Neural cell (in vitro differentiated cells): ENCODE measurements around the gene TBX15. TPM values are rescaled to one million over a fixed set of nuclear protein-coding genes. Genes with fewer than 3 reads are reported as not detected.

ENCODE experiments used
- H2AFZ ChIP-seq: fragments of 200-600, 300-800 bp; sonication (generic), shearing (Covaris generic); 2 replicates; pipeline ENCODE4 v1.6.0; 2014; ENCODE audit warnings: low read depth, mild to moderate bottlenecking, antibody characterized with exemption, low read length, moderate library complexity
- H3F3A ChIP-seq: fragments of 200-600 bp; shearing (Covaris generic); 2 replicates; pipeline ENCODE4 v1.6.1; 2016; ENCODE audit warnings: mild to moderate bottlenecking, moderate library complexity, mixed read lengths, antibody characterized with exemption, low read length; ENCODE audit not compliant: insufficient read depth, poor library complexity, severe bottlenecking
- H3K27ac ChIP-seq: fragments of 200-600, 300-800 bp; sonication (generic), shearing (Covaris generic); 2 replicates; pipeline ENCODE4 v1.5.1; 2014; ENCODE audit warnings: mild to moderate bottlenecking, low read length, moderate library complexity
- H3K27me3 ChIP-seq: fragments of 300-800, 200-600 bp; sonication (generic), shearing (Covaris generic); 2 replicates; pipeline ENCODE4 v1.6.0; 2014; ENCODE audit warnings: mild to moderate bottlenecking, low read depth, low read length, moderate library complexity; ENCODE audit not compliant: insufficient read depth
- H3K36me3 ChIP-seq: fragments of 300-800, 200-600 bp; sonication (generic), shearing (Covaris generic); 2 replicates; pipeline ENCODE4 v1.5.1; 2014; ENCODE audit warnings: mild to moderate bottlenecking, antibody characterized with exemption, low read length, moderate library complexity; ENCODE audit not compliant: insufficient read depth
- H3K4me2 ChIP-seq: fragments of 300-800, 200-600 bp; sonication (generic), shearing (Covaris generic); 2 replicates; pipeline ENCODE4 v1.6.0; 2014; ENCODE audit warnings: mild to moderate bottlenecking, low read length
- H3K4me3 ChIP-seq: fragments of 300-800, 200-600 bp; sonication (generic), shearing (Covaris generic); 2 replicates; pipeline ENCODE4 v1.5.1; 2014; ENCODE audit warnings: mild to moderate bottlenecking, low read length, moderate library complexity
- H3K79me2 ChIP-seq: fragments of 200-600 bp; shearing (Covaris generic); replicated peaks from 2 replicates; pipeline ENCODE4 v1.6.0; 2014; ENCODE audit warnings: mild to moderate bottlenecking, low read length, moderate library complexity; ENCODE audit not compliant: insufficient read depth
- H3K9ac ChIP-seq: fragments of 300-800, 200-600 bp; sonication (generic), shearing (Covaris generic); 2 replicates; pipeline ENCODE4 v1.6.1; 2016; ENCODE audit warnings: mild to moderate bottlenecking, low read length, mixed read lengths
- H3K9me2 ChIP-seq: fragments of 200-600 bp; shearing (Covaris generic); 2 replicates; pipeline ENCODE4 v1.6.1; 2016; ENCODE audit warnings: mild to moderate bottlenecking, low read length, mixed read lengths; ENCODE audit not compliant: insufficient read depth
- H3K9me3 ChIP-seq: fragments of 200-600, 300-800 bp; sonication (generic), shearing (Covaris generic); 2 replicates; pipeline ENCODE4 v1.6.1; 2016; ENCODE audit warnings: mild to moderate bottlenecking, mixed run types, low read length, moderate library complexity, mixed read lengths
- H4K20me1 ChIP-seq: fragments of 200-600 bp; shearing (Covaris generic); 2 replicates; pipeline ENCODE4 v1.6.1; 2016; ENCODE audit warnings: mild to moderate bottlenecking, mixed run types; ENCODE audit not compliant: insufficient read depth
- EP300 ChIP-seq: fragments of 450-650 bp; conservative IDR thresholded peaks from 2 replicates; pipeline ENCODE4 v1.6.1; 2014; ENCODE audit warnings: antibody characterized with exemption, mild to moderate bottlenecking, moderate library complexity; ENCODE audit not compliant: poor library complexity, severe bottlenecking
- EZH2 ChIP-seq: fragments of 200-600, 300-800 bp; shearing (Covaris generic), sonication (generic); IDR thresholded peaks from 2 replicates; pipeline ENCODE4 v1.6.1; 2014; ENCODE audit warnings: antibody characterized with exemption, low read length, borderline replicate concordance, mild to moderate bottlenecking; ENCODE audit not compliant: insufficient read depth, poor library complexity, severe bottlenecking
- MXI1 ChIP-seq: fragments of 450-650 bp; conservative IDR thresholded peaks from 2 replicates; pipeline ENCODE4 v1.6.1; 2014; ENCODE audit warnings: antibody characterized with exemption, mild to moderate bottlenecking; ENCODE audit not compliant: poor library complexity, severe bottlenecking
- POLR2AphosphoS5 ChIP-seq: IDR thresholded peaks from 2 replicates; pipeline ENCODE4 v1.6.1; 2012
- RAD21 ChIP-seq: fragments of 450-650 bp; conservative IDR thresholded peaks from 2 replicates; pipeline ENCODE4 v1.6.1; 2014; ENCODE audit warnings: antibody characterized with exemption, mild to moderate bottlenecking, moderate library complexity
- REST ChIP-seq: IDR thresholded peaks from 2 replicates; pipeline ENCODE4 v1.6.1; 2012; ENCODE audit warnings: borderline replicate concordance
- SMC3 ChIP-seq: fragments of 450-650 bp; conservative IDR thresholded peaks from 2 replicates; pipeline ENCODE4 v1.6.1; 2014; ENCODE audit warnings: antibody characterized with exemption, mild to moderate bottlenecking, moderate library complexity; ENCODE audit not compliant: poor library complexity
- TAF1 ChIP-seq: IDR thresholded peaks from 2 replicates; pipeline ENCODE4 v1.6.1; 2012; ENCODE audit warnings: low read depth
- polyA plus RNA-seq: library from polyadenylated mRNA; depleted of rRNA; stranded (reverse); fragments of >200 nt; gene quantifications from 2 replicates; pipeline ENCODE4 v1.2.3, GENCODE V29; 2014

TBX15 gene
- polyA plus RNA-seq, 1 donor from 2014 or later, result 0.10 TPM

- Histone ChIP-seq H3K9me3 (no peaks in the 10 kb centered on the region), H3K9ac (no peak overlapping the region), H3K27ac (no peak overlapping the region), H3F3A (no peaks in the 10 kb centered on the region), H3K4me3 (no peak overlapping the region), H3K36me3 (no peaks in the 10 kb centered on the region), H4K20me1 (no peaks in the 10 kb centered on the region), H2AFZ (no peak overlapping the region), H3K9me2 (no peaks in the 10 kb centered on the region), H3K79me2 (no peaks in the 10 kb centered on the region), H3K4me2 (no peak overlapping the region), H3K27me3 (peaks cover 100% of the 10 kb centered on the region)
- no peak for TF ChIP-seq TAF1
- TF ChIP-seq SMC3, result no peak
These were observed 1.8 kb upstream of the TBX15 start for GRCh38 chr1:118989878-118990378.

- H3K4me2 ChIP-seq, result no peak overlapping the region
- no peaks in the 10 kb centered on the region for H3F3A ChIP-seq
- no peaks in the 10 kb centered on the region for H3K9me3 ChIP-seq
- no peaks in the 10 kb centered on the region for H3K9me2 ChIP-seq
- H3K36me3 ChIP-seq, result no peaks in the 10 kb centered on the region
- H3K27ac ChIP-seq, result no peak overlapping the region
- no peak overlapping the region for H3K9ac ChIP-seq
- TF ChIP-seq TAF1 (no peak), EZH2 (peak; percentile 93)
- no peaks in the 10 kb centered on the region for H3K79me2 ChIP-seq
- no peak overlapping the region for H3K4me3 ChIP-seq
- H4K20me1 ChIP-seq, result no peaks in the 10 kb centered on the region
- peaks cover 100% of the 10 kb centered on the region for H3K27me3 ChIP-seq
- no peak overlapping the region for H2AFZ ChIP-seq
These were observed 1.1 kb upstream of the TBX15 start for GRCh38 chr1:118989006-118989815.

- Histone ChIP-seq H3K36me3 (no peaks in the 10 kb centered on the region), H3K27ac (no peak overlapping the region), H3K9me2 (no peaks in the 10 kb centered on the region), H2AFZ (no peak overlapping the region), H3K4me2 (no peak overlapping the region), H3K9me3 (no peaks in the 10 kb centered on the region), H4K20me1 (no peaks in the 10 kb centered on the region), H3K79me2 (no peaks in the 10 kb centered on the region), H3K4me3 (peak overlapping the region; percentile 48), H3K27me3 (peaks cover 100% of the 10 kb centered on the region), H3F3A (no peaks in the 10 kb centered on the region), H3K9ac (no peak overlapping the region)
- peak; percentile 35 for TF ChIP-seq POLR2AphosphoS5
- TF ChIP-seq RAD21, result no peak
- TF ChIP-seq EZH2, result peak; percentile 71
These were observed 516 bp downstream of the TBX15 start for GRCh38 chr1:118987468-118988185.

- Histone ChIP-seq H3K9me3 (no peaks in the 10 kb centered on the region), H3K79me2 (no peaks in the 10 kb centered on the region), H4K20me1 (no peaks in the 10 kb centered on the region), H2AFZ (no peak overlapping the region), H3K27ac (no peak overlapping the region), H3K4me3 (peak overlapping the region; percentile 48), H3K36me3 (no peaks in the 10 kb centered on the region), H3F3A (no peaks in the 10 kb centered on the region), H3K4me2 (no peak overlapping the region), H3K9ac (no peak overlapping the region), H3K9me2 (no peaks in the 10 kb centered on the region), H3K27me3 (peaks cover 100% of the 10 kb centered on the region)
- TF ChIP-seq TAF1, result no peak
- TF ChIP-seq EP300, result no peak
- TF ChIP-seq REST, result no peak
- TF ChIP-seq MXI1, result no peak
- TF ChIP-seq RAD21, result no peak
- peak; percentile 80 for TF ChIP-seq EZH2
These were observed 1.3 kb downstream of the TBX15 start for GRCh38 chr1:118986555-118987467.
